ENCODE results near the gene PLCH1.

Gene PLCH1

DNA sequence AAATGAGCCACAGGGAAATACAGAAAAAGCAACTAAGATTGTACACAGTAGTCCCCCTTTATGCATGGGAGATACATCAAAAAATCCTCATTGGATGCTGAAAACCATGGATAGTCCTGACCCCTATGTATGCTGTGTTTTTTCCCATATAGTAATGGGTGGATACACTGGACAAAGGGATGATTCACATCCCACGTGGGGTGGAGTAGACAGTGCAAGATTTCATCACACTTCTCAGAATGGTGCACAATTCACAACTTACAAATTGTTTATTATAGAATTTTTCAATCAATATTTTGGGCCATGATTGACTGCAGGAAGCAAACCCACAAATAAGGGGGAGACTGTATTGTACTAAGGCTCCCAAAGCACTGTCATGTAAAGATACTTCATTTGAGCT, 227.0 kb downstream of the PLCH1 start:
- Histone ChIP-seq H3K4me3 (replicated peaks; ENCODE audit: insufficient read depth, low read length) (no peak overlapping the region), H3K27ac (replicated peaks) (no peak overlapping the region), H3K27me3 (ENCODE audit: insufficient read depth, poor library complexity, severe bottlenecking) (no peaks in the 10 kb centered on the region)
- no peak for DNase-seq (ENCODE audit: low read depth in 1 of 2, low spot score in 1 of 2)
- TF ChIP-seq GABPA (IDR thresholded peaks at IDR 0.05; ENCODE audit: low read depth) (no peak), SPI1 (IDR thresholded peaks at IDR 0.05; ENCODE audit: borderline replicate concordance, low read depth) (no peak)
- TF ChIP-seq, protein P1, sequence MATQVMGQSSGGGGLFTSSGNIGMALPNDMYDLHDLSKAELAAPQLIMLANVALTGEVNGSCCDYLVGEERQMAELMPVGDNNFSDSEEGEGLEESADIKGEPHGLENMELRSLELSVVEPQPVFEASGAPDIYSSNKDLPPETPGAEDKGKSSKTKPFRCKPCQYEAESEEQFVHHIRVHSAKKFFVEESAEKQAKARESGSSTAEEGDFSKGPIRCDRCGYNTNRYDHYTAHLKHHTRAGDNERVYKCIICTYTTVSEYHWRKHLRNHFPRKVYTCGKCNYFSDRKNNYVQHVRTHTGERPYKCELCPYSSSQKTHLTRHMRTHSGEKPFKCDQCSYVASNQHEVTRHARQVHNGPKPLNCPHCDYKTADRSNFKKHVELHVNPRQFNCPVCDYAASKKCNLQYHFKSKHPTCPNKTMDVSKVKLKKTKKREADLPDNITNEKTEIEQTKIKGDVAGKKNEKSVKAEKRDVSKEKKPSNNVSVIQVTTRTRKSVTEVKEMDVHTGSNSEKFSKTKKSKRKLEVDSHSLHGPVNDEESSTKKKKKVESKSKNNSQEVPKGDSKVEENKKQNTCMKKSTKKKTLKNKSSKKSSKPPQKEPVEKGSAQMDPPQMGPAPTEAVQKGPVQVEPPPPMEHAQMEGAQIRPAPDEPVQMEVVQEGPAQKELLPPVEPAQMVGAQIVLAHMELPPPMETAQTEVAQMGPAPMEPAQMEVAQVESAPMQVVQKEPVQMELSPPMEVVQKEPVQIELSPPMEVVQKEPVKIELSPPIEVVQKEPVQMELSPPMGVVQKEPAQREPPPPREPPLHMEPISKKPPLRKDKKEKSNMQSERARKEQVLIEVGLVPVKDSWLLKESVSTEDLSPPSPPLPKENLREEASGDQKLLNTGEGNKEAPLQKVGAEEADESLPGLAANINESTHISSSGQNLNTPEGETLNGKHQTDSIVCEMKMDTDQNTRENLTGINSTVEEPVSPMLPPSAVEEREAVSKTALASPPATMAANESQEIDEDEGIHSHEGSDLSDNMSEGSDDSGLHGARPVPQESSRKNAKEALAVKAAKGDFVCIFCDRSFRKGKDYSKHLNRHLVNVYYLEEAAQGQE (IDR thresholded peaks at IDR 0.05; ENCODE audit: insufficient replicate concordance, low read depth) = no peak

DNA sequence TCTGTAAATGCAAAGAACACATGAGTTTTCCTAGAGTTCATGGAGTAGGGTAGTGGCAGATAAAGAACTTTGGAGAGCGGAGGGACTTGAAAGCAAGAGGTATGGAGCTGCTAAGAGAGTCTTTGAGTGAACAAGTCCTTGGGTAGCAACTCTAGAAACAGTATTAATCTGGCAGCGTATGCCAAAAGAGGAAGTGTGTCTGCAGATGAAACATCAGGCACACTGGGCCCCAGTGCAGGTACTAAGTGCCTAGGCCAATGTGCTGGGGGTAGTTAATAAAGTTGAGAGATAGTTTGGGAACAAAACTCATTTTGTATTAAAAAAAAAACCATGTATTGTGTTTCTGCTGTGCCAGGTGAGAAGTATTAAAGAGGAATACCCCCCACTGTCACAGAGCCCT, 228.4 kb downstream of the PLCH1 start:
- no peak for TF ChIP-seq POLR2AphosphoS5 (IDR thresholded peaks at IDR 0.05; ENCODE audit: low read depth)
- peak; percentile 69 for TF ChIP-seq SPI1 (IDR thresholded peaks at IDR 0.05; ENCODE audit: borderline replicate concordance, low read depth)
- no peak for DNase-seq (ENCODE audit: low read depth in 1 of 2, low spot score in 1 of 2)
- H3K27me3 ChIP-seq (ENCODE audit: insufficient read depth, poor library complexity, severe bottlenecking) = no peaks in the 10 kb centered on the region

DNA sequence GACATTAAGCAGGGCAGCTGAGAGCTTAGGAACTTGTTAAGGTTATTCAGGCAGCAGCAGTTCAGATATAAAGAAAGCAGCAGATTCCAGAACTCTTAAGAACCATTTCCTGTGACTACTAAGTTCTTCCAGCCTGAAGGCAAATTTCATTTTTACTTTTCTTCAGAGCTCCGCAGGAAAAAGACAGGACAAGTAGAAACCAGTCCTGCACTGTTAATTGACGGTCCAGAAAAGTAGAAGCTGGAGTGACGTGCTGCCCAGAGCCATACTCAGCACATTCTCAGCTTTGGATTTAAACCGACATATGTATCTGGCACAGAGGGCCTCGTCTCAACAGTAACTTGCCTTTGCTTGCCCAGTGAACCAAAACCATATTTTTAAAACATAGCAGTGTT, 232.0 kb downstream of the PLCH1 start:
- DNase-seq (ENCODE audit: low read depth in 1 of 2, low spot score in 1 of 2) = no peak
- Histone ChIP-seq H3K4me3 (replicated peaks; ENCODE audit: insufficient read depth, low read length) (no peak overlapping the region), H3K27me3 (ENCODE audit: insufficient read depth, poor library complexity, severe bottlenecking) (no peaks in the 10 kb centered on the region), H3K27ac (replicated peaks) (no peak overlapping the region)
- TF ChIP-seq POLR2AphosphoS5 (IDR thresholded peaks at IDR 0.05; ENCODE audit: low read depth) = no peak
- no peak for TF ChIP-seq GABPA (IDR thresholded peaks at IDR 0.05; ENCODE audit: low read depth)
- TF ChIP-seq, protein P1 (IDR thresholded peaks at IDR 0.05; ENCODE audit: insufficient replicate concordance, low read depth) = no peak
- TF ChIP-seq SPI1 (IDR thresholded peaks at IDR 0.05; ENCODE audit: borderline replicate concordance, low read depth) = no peak

More for the DNA sequence above, 228.4 kb downstream of the PLCH1 start:
- Histone ChIP-seq H3K4me3 (replicated peaks; ENCODE audit: insufficient read depth, low read length) (no peak overlapping the region), H3K27ac (replicated peaks) (no peak overlapping the region)

DNA sequence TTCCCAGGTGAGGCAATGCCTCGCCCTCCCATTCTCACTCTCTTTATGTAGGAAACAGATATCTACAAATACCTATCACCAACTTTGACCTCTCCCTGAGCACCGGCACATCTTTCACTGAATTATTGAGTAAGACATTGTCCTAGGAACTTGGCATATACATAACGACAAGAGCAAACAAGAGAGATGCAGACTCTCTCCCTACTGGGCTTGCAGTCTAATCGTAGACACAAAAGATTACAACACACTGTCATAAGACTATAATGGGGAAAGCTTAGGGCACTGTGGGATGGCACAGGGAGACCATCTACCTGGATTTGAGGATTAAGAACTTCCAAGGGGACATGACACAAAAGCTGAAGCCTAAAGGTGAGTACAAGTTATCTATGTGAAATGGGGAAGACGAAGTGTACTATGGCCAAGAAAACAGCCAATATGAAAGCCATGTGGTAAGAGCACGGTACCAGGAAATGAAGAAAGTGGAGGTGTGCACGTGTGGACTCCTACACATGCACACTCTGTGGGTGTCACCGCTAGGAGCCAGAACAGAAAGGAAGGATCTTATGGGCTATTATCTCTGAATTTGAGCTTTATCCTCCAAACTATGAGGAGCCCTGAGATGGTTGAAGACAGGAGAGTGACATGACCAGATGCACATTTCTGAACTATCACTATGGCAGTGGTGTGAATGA, 232.6 kb downstream of the PLCH1 start:
- 0 out of 2 replicates have a peak overlapping the region, but pooled peaks have one; percentile 18 for H3K27ac ChIP-seq (replicated peaks)
- H3K4me3 ChIP-seq (replicated peaks; ENCODE audit: insufficient read depth, low read length) = no peak overlapping the region
- no peak for TF ChIP-seq POLR2AphosphoS5 (IDR thresholded peaks at IDR 0.05; ENCODE audit: low read depth)
- DNase-seq (ENCODE audit: low read depth in 1 of 2, low spot score in 1 of 2) = peak in 1 of 2 experiments; percentile 13
- no peaks in the 10 kb centered on the region for H3K27me3 ChIP-seq (ENCODE audit: insufficient read depth, poor library complexity, severe bottlenecking)

DNA sequence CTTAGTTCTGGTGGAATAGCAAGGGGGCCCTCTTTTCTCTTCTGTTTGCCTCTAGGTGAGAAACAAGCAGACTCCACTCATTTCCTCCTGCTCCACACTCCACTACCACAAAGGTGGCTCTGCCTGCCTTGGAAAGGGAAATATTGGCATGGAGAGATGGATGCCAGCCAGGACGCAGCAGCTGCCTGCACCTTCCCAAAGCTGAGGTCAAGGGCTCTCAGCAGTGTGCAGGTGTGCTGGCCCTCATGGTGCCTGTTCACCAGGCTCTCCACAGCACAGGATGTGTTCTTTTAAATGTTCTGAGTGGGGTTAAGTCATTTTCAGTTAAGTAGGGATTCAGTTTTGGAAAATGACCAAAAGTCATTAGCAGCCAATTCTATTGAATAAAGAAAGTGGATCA, 240.2 kb downstream of the PLCH1 start:
- DNase-seq (ENCODE audit: low read depth in 1 of 2, low spot score in 1 of 2) = no peak
- Histone ChIP-seq H3K27ac (replicated peaks) (no peak overlapping the region), H3K27me3 (ENCODE audit: insufficient read depth, poor library complexity, severe bottlenecking) (no peaks in the 10 kb centered on the region), H3K4me3 (replicated peaks; ENCODE audit: insufficient read depth, low read length) (no peak overlapping the region)
- TF ChIP-seq POLR2AphosphoS5 (IDR thresholded peaks at IDR 0.05; ENCODE audit: low read depth) (no peak), SPI1 (IDR thresholded peaks at IDR 0.05; ENCODE audit: borderline replicate concordance, low read depth) (no peak), GABPA (IDR thresholded peaks at IDR 0.05; ENCODE audit: low read depth) (no peak)
- TF ChIP-seq, protein P2, sequence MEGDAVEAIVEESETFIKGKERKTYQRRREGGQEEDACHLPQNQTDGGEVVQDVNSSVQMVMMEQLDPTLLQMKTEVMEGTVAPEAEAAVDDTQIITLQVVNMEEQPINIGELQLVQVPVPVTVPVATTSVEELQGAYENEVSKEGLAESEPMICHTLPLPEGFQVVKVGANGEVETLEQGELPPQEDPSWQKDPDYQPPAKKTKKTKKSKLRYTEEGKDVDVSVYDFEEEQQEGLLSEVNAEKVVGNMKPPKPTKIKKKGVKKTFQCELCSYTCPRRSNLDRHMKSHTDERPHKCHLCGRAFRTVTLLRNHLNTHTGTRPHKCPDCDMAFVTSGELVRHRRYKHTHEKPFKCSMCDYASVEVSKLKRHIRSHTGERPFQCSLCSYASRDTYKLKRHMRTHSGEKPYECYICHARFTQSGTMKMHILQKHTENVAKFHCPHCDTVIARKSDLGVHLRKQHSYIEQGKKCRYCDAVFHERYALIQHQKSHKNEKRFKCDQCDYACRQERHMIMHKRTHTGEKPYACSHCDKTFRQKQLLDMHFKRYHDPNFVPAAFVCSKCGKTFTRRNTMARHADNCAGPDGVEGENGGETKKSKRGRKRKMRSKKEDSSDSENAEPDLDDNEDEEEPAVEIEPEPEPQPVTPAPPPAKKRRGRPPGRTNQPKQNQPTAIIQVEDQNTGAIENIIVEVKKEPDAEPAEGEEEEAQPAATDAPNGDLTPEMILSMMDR (IDR thresholded peaks at IDR 0.05; ENCODE audit: insufficient read depth, low read length) = no peak
- TF ChIP-seq, protein P1 (IDR thresholded peaks at IDR 0.05; ENCODE audit: insufficient replicate concordance, low read depth) = no peak

All from HL-60 (cell line).